GM12878 (cell line): ENCODE data around the gene ABCC2. TPM values are rescaled to one million over a fixed set of nuclear protein-coding genes. Genes with fewer than 3 reads are reported as not detected.

ENCODE experiments used
- ATAC-seq: fragments of 200-7000 bp; cut with Tn5 transposase; 3 replicates; pipeline ENCODE4 v1.9.1; 2020; ENCODE audit warnings: mild to moderate bottlenecking, moderate library complexity
- BruUV-seq: library from RNA; stranded (reverse); fragments of 400-500 nt; replicated peaks from 2 replicates; lab custom pipeline; 2021; lab: Mats Ljungman, UMichigan
- CTCF ChIA-PET: fragments of 300-600 bp; sonication (Branson Sonifier 250); formaldehyde crosslinking; extraction: SDS; loops from one replicate; lab custom pipeline; 2021; ENCODE audit warnings: inconsistent platforms; lab: Yijun Ruan, JAX
- POLR2A ChIA-PET: fragments of 350-600 bp; formaldehyde crosslinking; extraction: SDS; loops from one replicate; lab custom pipeline; 2021; ENCODE audit warnings: inconsistent platforms; lab: Charles Lee
- RAD21 ChIA-PET: fragments of 300-600 bp; sonication (Branson Sonifier 250); formaldehyde crosslinking; loops from one replicate; lab custom pipeline; 2023; ENCODE audit warnings: antibody characterized with exemption; ENCODE audit not compliant: unreplicated experiment; lab: Charles Lee
- SMC1A ChIA-PET: fragments of 300-600 bp; sonication (Branson Sonifier 250); formaldehyde crosslinking; loops from one replicate; lab custom pipeline; 2023; ENCODE audit not compliant: unreplicated experiment, uncharacterized antibody; lab: Charles Lee
- DNase-seq: peaks from one replicate; pipeline ENCODE4 v3.0.0-alpha.2; 2011; ENCODE audit warnings: low read depth, low spot score
- FAIRE-seq: peaks from 3 replicates; lab custom pipeline; 2011; peaks lifted over from hg19 to GRCh38; lab: Jason Lieb, UNC
- H2AFZ ChIP-seq: 2 replicates; pipeline ENCODE4 v1.6.0; 2011; ENCODE audit warnings: low read depth, low read length, control low read depth; ENCODE audit not compliant: control insufficient read depth
- H3K27ac ChIP-seq: 2 replicates; pipeline ENCODE4 v1.5.1; 2011; ENCODE audit warnings: control low read depth; ENCODE audit not compliant: control insufficient read depth, insufficient read depth
- H3K27me3 ChIP-seq, 2 experiments: replicated peaks in 1 of 2; 2 replicates each; pipeline versions ENCODE4 v1.6.0 to v1.6.1; 2011; ENCODE audit warnings: low read length in 1 of 2; ENCODE audit not compliant: control insufficient read depth in 2 of 2, insufficient read depth in 2 of 2
- H3K36me3 ChIP-seq, 2 experiments: 2 replicates each; pipeline ENCODE4 v1.5.1; 2011; ENCODE audit warnings: low read length in 1 of 2; ENCODE audit not compliant: control insufficient read depth in 2 of 2, insufficient read depth in 2 of 2
- H3K4me1 ChIP-seq: 2 replicates; pipeline ENCODE4 v1.6.1; 2011; ENCODE audit warnings: mild to moderate bottlenecking, low read length, moderate library complexity, mixed read lengths; ENCODE audit not compliant: control insufficient read depth, insufficient read depth
- H3K4me2 ChIP-seq: 2 replicates; pipeline ENCODE4 v1.6.0; 2011; ENCODE audit warnings: control low read depth; ENCODE audit not compliant: control insufficient read depth, insufficient read depth
- H3K4me3 ChIP-seq: fragments of 200-600 bp; sonication (generic); 2 replicates; pipeline ENCODE4 v1.5.1; 2016
- H3K79me2 ChIP-seq: 2 replicates; pipeline ENCODE4 v1.6.0; 2011; ENCODE audit warnings: low read length; ENCODE audit not compliant: control insufficient read depth, insufficient read depth
- H3K9ac ChIP-seq: 2 replicates; pipeline ENCODE4 v1.8.0; 2011; ENCODE audit warnings: low read length, control low read depth, mixed read lengths; ENCODE audit not compliant: control insufficient read depth, insufficient read depth
- H3K9me3 ChIP-seq: replicated peaks from 3 replicates; pipeline ENCODE4 v1.5.1; 2011; ENCODE audit warnings: mild to moderate bottlenecking, low read length; ENCODE audit not compliant: control insufficient read depth, insufficient read depth
- H4K20me1 ChIP-seq: 2 replicates; pipeline ENCODE4 v1.6.0; 2011; ENCODE audit not compliant: control insufficient read depth, insufficient read depth
- CEBPZ ChIP-seq: fragments of 150-350 bp; IDR thresholded peaks from 2 replicates; pipeline ENCODE4 v1.6.1; 2016; ENCODE audit warnings: low read depth, low read length
- CUX1 ChIP-seq: IDR thresholded peaks from 2 replicates; pipeline ENCODE4 v1.6.1; 2012; ENCODE audit warnings: improper control_type of control experiment, low read depth, low read length; ENCODE audit not compliant: insufficient replicate concordance
- FOXK2 ChIP-seq: fragments of 450-650 bp; IDR thresholded peaks from 2 replicates; pipeline ENCODE4 v1.6.1; 2017; ENCODE audit warnings: mild to moderate bottlenecking, moderate library complexity
- JUND ChIP-seq: IDR thresholded peaks from 2 replicates; pipeline ENCODE4 v1.6.1; 2012; ENCODE audit warnings: low read depth, mild to moderate bottlenecking, low read length, improper control_type of control experiment, moderate library complexity
- MYB ChIP-seq: fragments of 150-350 bp; IDR thresholded peaks from 2 replicates; pipeline ENCODE4 v1.6.1; 2014; ENCODE audit warnings: mild to moderate bottlenecking, low read depth, low read length, borderline replicate concordance
- NR2C1 ChIP-seq: fragments of 450-650 bp; IDR thresholded peaks from 2 replicates; pipeline ENCODE4 v1.6.1; 2017; ENCODE audit warnings: antibody characterized with exemption, mild to moderate bottlenecking, moderate library complexity
- POLR2AphosphoS2 ChIP-seq: IDR thresholded peaks from 2 replicates; pipeline ENCODE4 v1.6.1; 2011; ENCODE audit warnings: low read depth, mild to moderate bottlenecking, low read length, improper control_type of control experiment, moderate library complexity
- SKIL ChIP-seq: fragments of 450-650 bp; IDR thresholded peaks from 2 replicates; pipeline ENCODE4 v1.6.1; 2017; ENCODE audit warnings: mild to moderate bottlenecking, low read depth, inconsistent platforms; ENCODE audit not compliant: poor library complexity, severe bottlenecking
- ZNF592 ChIP-seq: fragments of 450-650 bp; IDR thresholded peaks from 2 replicates; pipeline ENCODE4 v1.6.1; 2017; ENCODE audit warnings: mild to moderate bottlenecking, moderate library complexity
- WGBS: methylation state at CpG from one replicate; pipeline ENCODE4 v1.1.6; 2016; ENCODE audit warnings: low lambda C conversion rate; ENCODE audit not compliant: insufficient replicate concordance, insufficient coverage; ENCODE audit errors: missing lambda C conversion rate; 5-methylcytosine and 5-hydroxymethylcytosine counted together
- in situ Hi-C: fragments of 300-500 bp; cut with MboI; formaldehyde crosslinking; loops from 9 replicates; pipeline ENCODE4 v1.14.3; 2018; ENCODE audit warnings: mixed read lengths
- intact Hi-C: fragments of 100-400 bp; cut with micrococcal nuclease; formaldehyde crosslinking; loops from one replicate; pipeline ENCODE4 v1.14.2; 2022; ENCODE audit not compliant: unreplicated experiment
- polyA plus RNA-seq, 11 experiments: library from polyadenylated mRNA; depleted of rRNA in 4 of 11; unstranded in 6 of 11; stranded (reverse) in 5 of 11; fragments of >200 nt; fragmentation: Nextera tagmentation in 4 of 11; fragmentation: Illumina TruSeq in 1 of 11; extraction: Ambion mirVana in 4 of 11; extraction: Trizol in 1 of 11; gene quantifications; 1 replicate in 1 of 11; 2 replicates in 10 of 11; pipeline versions ENCODE4 v1.2.1 to v1.2.3, GENCODE V29; 2011 to 2016; ENCODE audit warnings: inconsistent platforms in 2 of 11, missing spikeins in 2 of 11, low read depth in 1 of 11
- total RNA-seq, 4 experiments: library from RNA; depleted of rRNA in 3 of 4; stranded (reverse); fragments of >200 nt in 3 of 4; fragmentation: Illumina TruSeq in 1 of 4; extraction: Trizol in 1 of 4; gene quantifications; 2 replicates each; pipeline versions ENCODE4 v1.2.1 to v1.2.3, GENCODE V29; 2013 to 2021

Gene ABCC2
- total and polyA plus RNA-seq, 10 of the 15 experiments (the other 5 are each of a cell fraction or from before 2014, with no cell fraction given): 0.02 to 0.95 (median 0.21) TPM

- DNase-seq (no peak), FAIRE-seq (no peak), ATAC-seq (peak; percentile 55)
- CTCF ChIA-PET: no interaction called here
- no peak overlapping the region for H3K27ac ChIP-seq
- SMC1A ChIA-PET: no interaction called here
- H4K20me1 ChIP-seq: no peaks in the 10 kb centered on the region
- no peak overlapping the region for H3K9ac ChIP-seq
- WGBS: 35% methylated on average over 4 of the region's 4 CpGs
- no peak overlapping the region for H3K4me2 ChIP-seq
- no peaks in the 10 kb centered on the region for H3K36me3 ChIP-seq
- H3K9me3 ChIP-seq: no peaks in the 10 kb centered on the region; the same call in 2 of the 3 replicates
- H3K4me1 ChIP-seq: peaks cover 11% of the 10 kb centered on the region
- no peak overlapping the region for H2AFZ ChIP-seq
- H3K27me3 ChIP-seq: no peaks in the 10 kb centered on the region
- H3K4me3 ChIP-seq: no peak overlapping the region
- POLR2A ChIA-PET: no interaction called here
- intact Hi-C loops (no loop called here), in situ Hi-C loops (no loop called here)
- no peaks in the 10 kb centered on the region for H3K79me2 ChIP-seq
- no TSS peak for BruUV-seq
- RAD21 ChIA-PET: no interaction called here
- TF ChIP-seq POLR2AphosphoS2: no peak
- TF ChIP-seq CEBPZ: no peak
- TF ChIP-seq SKIL: no peak
- TF ChIP-seq FOXK2: no peak
- no peak for TF ChIP-seq JUND
- TF ChIP-seq NR2C1: no peak
- TF ChIP-seq CUX1: no peak
- no peak for TF ChIP-seq ZNF592
- no peak for TF ChIP-seq MYB
Measured at GRCh38 chr10:99779335-99779734, 3.1 kb upstream of the ABCC2 start.
